GM18909 (cell line): Measurements from ENCODE around the gene NCR2.

ENCODE experiments used
- ATAC-seq: cut with Tn5 transposase; IDR thresholded peaks from one replicate; pipeline ENCODE4 v1.9.1; 2021; ENCODE audit warnings: mild to moderate bottlenecking; ENCODE audit not compliant: unreplicated experiment, poor library complexity

NCR2 gene

DNA sequence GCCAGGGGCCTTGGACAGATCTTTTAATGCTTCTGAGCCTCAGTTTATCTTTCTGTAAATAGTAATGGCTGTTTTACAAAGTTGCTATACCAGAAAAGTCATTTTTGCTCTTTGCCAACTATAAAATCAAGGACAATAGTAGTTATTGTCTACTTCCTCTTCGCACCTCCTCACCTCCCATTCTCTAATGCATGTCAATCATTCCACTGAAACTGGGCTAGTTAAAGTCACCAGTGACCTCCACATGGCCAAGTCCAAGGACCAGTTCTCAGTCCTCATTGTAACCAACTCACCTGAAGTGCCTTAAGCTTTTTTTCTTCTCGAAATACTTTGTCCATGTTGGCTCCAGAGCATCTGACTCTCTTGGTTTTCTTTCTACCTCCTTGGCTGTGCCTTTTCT is 51.2 kb downstream of the NCR2 start:
- no peak for ATAC-seq

- ATAC-seq: no peak
These were observed 56.8 kb downstream of the NCR2 start for GRCh38 chr6:41392246-41392645.

DNA sequence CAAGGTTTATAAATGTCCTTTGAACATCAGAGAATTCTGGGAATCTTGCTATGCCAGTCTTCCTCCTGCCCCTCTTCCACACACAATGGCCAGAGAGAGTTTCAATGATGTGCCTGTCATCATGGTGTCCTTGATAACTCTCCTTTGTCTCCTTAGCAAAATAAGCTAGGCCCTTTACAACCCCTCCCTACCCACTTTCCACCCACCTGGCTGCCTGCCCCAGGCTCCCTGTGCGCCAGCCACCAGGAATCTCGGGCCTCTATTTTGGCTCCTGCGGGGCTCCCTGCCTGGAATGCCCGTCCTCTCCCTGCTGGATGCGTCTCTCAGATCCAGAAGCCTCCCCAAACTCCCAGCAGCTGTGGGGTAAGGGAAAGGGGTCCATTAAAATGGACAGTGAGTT is 60.9 kb downstream of the NCR2 start:
- no peak for ATAC-seq

GRCh38 chr6:41399424-41399823 is 64.0 kb downstream of the NCR2 start:
- no peak for ATAC-seq
